ENCODE results near the gene ZNF281. TPM values are rescaled to one million over a fixed set of nuclear protein-coding genes. Genes with fewer than 3 reads are reported as not detected.

The ZNF281 gene
- total RNA-seq, 1 experiment from 2014 or later: 23.3 TPM

DNA sequence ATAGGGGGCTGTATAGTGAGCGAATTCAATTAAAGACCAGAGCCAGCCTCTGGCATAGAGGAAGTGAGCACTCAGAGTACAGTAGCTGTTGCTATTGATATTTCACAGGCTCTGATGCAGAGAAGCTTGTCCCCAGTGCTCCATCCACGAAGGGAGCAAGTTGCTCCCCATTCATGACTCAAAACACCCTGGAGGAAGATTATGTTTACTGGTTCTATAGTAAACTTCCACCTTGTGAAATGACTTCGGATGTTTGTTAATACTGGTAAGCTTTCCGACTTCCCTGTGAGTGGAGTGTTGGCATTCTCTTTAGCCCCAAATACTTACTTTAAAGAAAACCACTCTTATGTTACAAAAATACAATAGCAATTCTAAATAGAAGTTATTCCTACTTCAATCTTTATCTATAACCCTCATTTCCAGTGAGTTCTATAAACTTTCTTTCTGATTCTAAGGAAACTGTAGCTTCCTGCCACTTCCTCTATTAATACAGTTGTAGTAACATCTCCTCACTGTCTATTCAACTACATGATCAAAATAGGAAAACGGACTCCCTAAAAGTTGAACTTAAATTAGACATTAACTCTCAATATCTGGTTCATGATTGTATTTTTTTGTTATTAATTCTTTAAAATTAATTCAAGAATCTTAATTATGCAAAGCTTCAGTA is 46.4 kb downstream of the ZNF281 start (continued):
- TF ChIP-seq, protein P1, sequence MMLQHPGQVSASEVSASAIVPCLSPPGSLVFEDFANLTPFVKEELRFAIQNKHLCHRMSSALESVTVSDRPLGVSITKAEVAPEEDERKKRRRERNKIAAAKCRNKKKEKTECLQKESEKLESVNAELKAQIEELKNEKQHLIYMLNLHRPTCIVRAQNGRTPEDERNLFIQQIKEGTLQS (IDR thresholded peaks at IDR 0.05): no peak
- TF ChIP-seq, protein P2, sequence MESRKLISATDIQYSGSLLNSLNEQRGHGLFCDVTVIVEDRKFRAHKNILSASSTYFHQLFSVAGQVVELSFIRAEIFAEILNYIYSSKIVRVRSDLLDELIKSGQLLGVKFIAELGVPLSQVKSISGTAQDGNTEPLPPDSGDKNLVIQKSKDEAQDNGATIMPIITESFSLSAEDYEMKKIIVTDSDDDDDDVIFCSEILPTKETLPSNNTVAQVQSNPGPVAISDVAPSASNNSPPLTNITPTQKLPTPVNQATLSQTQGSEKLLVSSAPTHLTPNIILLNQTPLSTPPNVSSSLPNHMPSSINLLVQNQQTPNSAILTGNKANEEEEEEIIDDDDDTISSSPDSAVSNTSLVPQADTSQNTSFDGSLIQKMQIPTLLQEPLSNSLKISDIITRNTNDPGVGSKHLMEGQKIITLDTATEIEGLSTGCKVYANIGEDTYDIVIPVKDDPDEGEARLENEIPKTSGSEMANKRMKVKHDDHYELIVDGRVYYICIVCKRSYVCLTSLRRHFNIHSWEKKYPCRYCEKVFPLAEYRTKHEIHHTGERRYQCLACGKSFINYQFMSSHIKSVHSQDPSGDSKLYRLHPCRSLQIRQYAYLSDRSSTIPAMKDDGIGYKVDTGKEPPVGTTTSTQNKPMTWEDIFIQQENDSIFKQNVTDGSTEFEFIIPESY (IDR thresholded peaks at IDR 0.05; ENCODE audit: extremely low read depth, insufficient replicate concordance, low read length): no peak
- no peak for TF ChIP-seq POLR2AphosphoS5 (IDR thresholded peaks at IDR 0.05; ENCODE audit: low read depth, low read length)

DNA sequence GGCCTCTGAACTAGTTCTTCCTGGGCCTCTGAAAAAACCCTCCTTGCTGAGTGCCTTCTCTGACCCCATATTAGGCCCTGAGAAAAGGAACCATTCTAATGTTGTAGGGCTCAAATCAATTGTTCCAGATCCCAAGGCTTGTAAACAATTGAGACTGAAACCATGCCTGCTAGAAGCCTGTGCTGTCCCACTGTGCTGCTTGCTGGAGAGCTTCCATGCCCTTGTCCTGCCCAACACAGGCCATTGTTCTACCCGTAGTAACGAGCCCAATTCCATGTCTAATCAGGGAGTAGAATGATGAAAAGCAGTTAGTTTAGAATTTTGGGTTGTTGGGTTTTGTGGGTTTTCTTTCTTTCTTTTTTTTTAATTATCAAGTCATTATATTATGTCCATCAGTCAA is 47.4 kb downstream of the ZNF281 start:
- ChIA-PET CTCF (no interaction called here), POLR2A (no interaction called here), RAD21 (ENCODE audit: low non-redundant PET in 1 of 2, low total read pairs in 2 of 2, uncharacterized antibody in 2 of 2, unreplicated experiment in 2 of 2) (no interaction called here)
- Histone ChIP-seq H4K20me1 (ENCODE audit: insufficient read depth) (no peaks in the 10 kb centered on the region), H3K4me3 (replicated peaks in 1 of 2; ENCODE audit: low read depth in 1 of 2, low read length in 2 of 2) (no peak overlapping the region), H3K9me3 (ENCODE audit: control insufficient read depth in 1 of 2, insufficient read depth in 1 of 2, low read depth in 1 of 2, low read length in 2 of 2) (no peaks in the 10 kb centered on the region), H2AFZ (ENCODE audit: low read depth, low read length, poor library complexity, severe bottlenecking) (no peak overlapping the region), H3K4me1 (ENCODE audit: control insufficient read depth in 1 of 2, insufficient read depth in 2 of 2, low read length in 2 of 2) (peaks cover 5 to 20% of the 10 kb centered on the region in 2 experiments; a peak in 3 of 4 replicates), H3K79me2 (ENCODE audit: insufficient read depth, low read length) (no peaks in the 10 kb centered on the region), H3K27ac (ENCODE audit: low read depth, low read length) (no peak overlapping the region), H3K27me3 (ENCODE audit: insufficient read depth, low read length) (no peaks in the 10 kb centered on the region), H3K9me2 (ENCODE audit: insufficient read depth) (no peaks in the 10 kb centered on the region), H3K9ac (ENCODE audit: low read length) (no peak overlapping the region), H3K4me2 (ENCODE audit: low read length) (no peak overlapping the region), H3K36me3 (ENCODE audit: control insufficient read depth in 1 of 2, insufficient read depth in 2 of 2, low read length in 2 of 2) (no peaks in the 10 kb centered on the region)
- no peak for TF ChIP-seq EZH2phosphoT487 (IDR thresholded peaks at IDR 0.05; ENCODE audit: borderline replicate concordance)
- no peak for TF ChIP-seq SP1 (IDR thresholded peaks at IDR 0.05; ENCODE audit: low read depth)
- no peak for TF ChIP-seq POLR2AphosphoS5 (IDR thresholded peaks at IDR 0.05; ENCODE audit: low read depth, low read length)
- TF ChIP-seq CEBPB (IDR thresholded peaks at IDR 0.05; ENCODE audit: low read depth): no peak
- no peak for TF ChIP-seq JUND (IDR thresholded peaks at IDR 0.05)
- TF ChIP-seq ELF1 (IDR thresholded peaks at IDR 0.05; ENCODE audit: borderline replicate concordance, low read depth): no peak
- TF ChIP-seq POLR2A (IDR thresholded peaks at IDR 0.05; ENCODE audit: borderline replicate concordance, extremely low read depth, insufficient read depth, insufficient read length): no peak
- TF ChIP-seq SRF (IDR thresholded peaks at IDR 0.05; ENCODE audit: low read depth): no peak
- no peak for TF ChIP-seq RAD21 (IDR thresholded peaks at IDR 0.05; ENCODE audit: low read depth)
- no peak for TF ChIP-seq CBX3 (IDR thresholded peaks at IDR 0.05; ENCODE audit: low read depth)
- ATAC-seq (no peak), DNase-seq (ENCODE audit: low read depth, low spot score) (no peak)
- intact Hi-C loops (cut with micrococcal nuclease): no loop called here
- BruUV-seq (replicated peaks): no TSS peak

Data from HCT116 (cell line).